Brain microvascular endothelial cell (primary cell): ENCODE measurements around the gene ERC2.

Experiments
- DNase-seq: peaks from one replicate; pipeline ENCODE4 v3.0.0-alpha.2; 2020
- H3K27ac ChIP-seq: fragments of 250-450 bp; sonication (Bioruptor Pico); 2 replicates; pipeline ENCODE4 v1.5.1; 2020; ENCODE audit warnings: mild to moderate bottlenecking, moderate library complexity
- H3K27me3 ChIP-seq: fragments of 250-450 bp; sonication (Bioruptor Pico); replicated peaks from 2 replicates; pipeline ENCODE4 v1.5.1; 2020; ENCODE audit warnings: mild to moderate bottlenecking
- H3K36me3 ChIP-seq: fragments of 250-450 bp; sonication (Bioruptor Pico); replicated peaks from 2 replicates; pipeline ENCODE4 v1.5.1; 2020; ENCODE audit warnings: mild to moderate bottlenecking
- H3K4me3 ChIP-seq: 2 replicates; pipeline ENCODE4 v1.5.1; 2011; ENCODE audit warnings: low read depth, mild to moderate bottlenecking, control low read depth, low read length, moderate library complexity
- CTCF ChIP-seq: IDR thresholded peaks from 2 replicates; pipeline ENCODE4 v1.5.1; 2011; ENCODE audit warnings: low read depth, mild to moderate bottlenecking, moderate library complexity, low read length, control low read depth, inconsistent platforms; ENCODE audit errors: missing control alignments
- in situ Hi-C: cut with HindIII; loops from 2 replicates; pipeline ENCODE4 v1.10.0; 2017; ENCODE audit warnings: low sequenced_read_pairs, low pct_ligation_motif_present

ERC2 gene

GRCh38 chr3:55630921-55631299 lies 837.4 kb downstream of the ERC2 start:
- in situ Hi-C loops, result no loop called here
- no peak for TF ChIP-seq CTCF

DNA sequence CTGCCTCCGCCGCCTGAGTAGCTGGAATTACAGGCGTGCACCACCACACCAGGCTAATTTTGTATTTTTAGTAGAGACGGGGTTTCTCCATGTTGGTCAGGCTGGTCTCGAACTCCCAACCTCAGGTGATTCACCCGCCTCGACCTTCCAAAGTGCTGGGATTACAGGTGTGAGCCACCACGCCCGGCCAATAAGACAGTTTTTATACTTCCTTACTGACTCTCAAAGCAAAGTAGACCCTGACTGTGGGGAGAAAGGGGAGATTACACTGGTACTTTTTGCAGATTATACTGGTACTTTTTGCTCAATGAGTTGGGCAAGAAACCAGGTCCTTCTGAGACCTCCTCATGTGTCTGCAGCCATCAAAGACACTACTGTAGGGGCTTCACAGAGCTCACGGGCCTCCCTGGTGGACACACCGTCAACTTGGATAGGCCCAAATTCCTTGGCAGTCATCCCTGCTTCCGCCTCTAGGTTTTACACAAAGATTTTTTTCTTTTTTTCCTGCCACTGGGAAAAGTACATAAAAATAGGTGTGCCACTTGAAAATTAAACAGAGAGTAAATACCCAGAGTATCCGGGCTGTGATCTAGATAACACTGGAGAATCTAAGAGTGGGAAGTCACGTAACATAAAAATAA lies 837.9 kb downstream of the ERC2 start:
- no peaks in the 10 kb centered on the region for H3K27me3 ChIP-seq
- no peak overlapping the region for H3K4me3 ChIP-seq
- in situ Hi-C loops, result no loop called here
- H3K36me3 ChIP-seq, result no peaks in the 10 kb centered on the region
- no peak overlapping the region for H3K27ac ChIP-seq
- no peak for TF ChIP-seq CTCF
- DNase-seq, result no peak

More at GRCh38 chr3:55630921-55631299, 837.4 kb downstream of the ERC2 start:
- Histone ChIP-seq H3K4me3 (no peak overlapping the region), H3K27ac (no peak overlapping the region), H3K27me3 (no peaks in the 10 kb centered on the region), H3K36me3 (no peaks in the 10 kb centered on the region)
- no peak for DNase-seq

DNA sequence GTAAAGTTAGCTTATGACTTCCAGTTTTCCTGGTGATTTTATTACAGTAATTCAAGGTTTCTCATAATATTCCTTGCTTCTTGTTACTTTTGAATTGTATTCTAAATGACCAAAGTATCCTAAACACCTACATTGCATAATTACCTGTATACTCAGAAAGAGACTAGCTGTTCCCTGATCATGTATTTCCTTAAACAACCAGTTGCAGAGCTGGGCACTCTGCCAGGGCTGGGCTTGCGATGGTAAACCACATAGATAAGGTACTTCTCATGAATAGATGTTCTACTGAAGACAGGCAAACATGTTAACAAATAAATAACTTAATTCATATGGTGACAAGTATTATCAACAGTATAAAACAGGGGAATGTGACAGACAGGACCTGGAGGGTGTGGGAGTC lies 838.8 kb downstream of the ERC2 start:
- in situ Hi-C loops, result no loop called here
- no peak for TF ChIP-seq CTCF

GRCh38 chr3:55626279-55626665 lies 842.0 kb downstream of the ERC2 start:
- peak; percentile 10 for TF ChIP-seq CTCF
- Histone ChIP-seq H3K4me3 (no peak overlapping the region), H3K36me3 (no peaks in the 10 kb centered on the region), H3K27ac (no peak overlapping the region), H3K27me3 (no peaks in the 10 kb centered on the region)
- in situ Hi-C loops, result no loop called here
- DNase-seq, result no peak

More for the DNA sequence above, 838.8 kb downstream of the ERC2 start:
- peak; percentile 40 for DNase-seq
- Histone ChIP-seq H3K27ac (no peak overlapping the region), H3K27me3 (no peaks in the 10 kb centered on the region), H3K4me3 (no peak overlapping the region), H3K36me3 (no peaks in the 10 kb centered on the region)

- peak; percentile 20 for DNase-seq
- no peak overlapping the region for H3K27ac ChIP-seq
- TF ChIP-seq CTCF, result no peak
- in situ Hi-C loops, result no loop called here
- no peaks in the 10 kb centered on the region for H3K27me3 ChIP-seq
- no peaks in the 10 kb centered on the region for H3K36me3 ChIP-seq
- no peak overlapping the region for H3K4me3 ChIP-seq
Observed at GRCh38 chr3:55624238-55624637, 844.0 kb downstream of the ERC2 start.

DNA sequence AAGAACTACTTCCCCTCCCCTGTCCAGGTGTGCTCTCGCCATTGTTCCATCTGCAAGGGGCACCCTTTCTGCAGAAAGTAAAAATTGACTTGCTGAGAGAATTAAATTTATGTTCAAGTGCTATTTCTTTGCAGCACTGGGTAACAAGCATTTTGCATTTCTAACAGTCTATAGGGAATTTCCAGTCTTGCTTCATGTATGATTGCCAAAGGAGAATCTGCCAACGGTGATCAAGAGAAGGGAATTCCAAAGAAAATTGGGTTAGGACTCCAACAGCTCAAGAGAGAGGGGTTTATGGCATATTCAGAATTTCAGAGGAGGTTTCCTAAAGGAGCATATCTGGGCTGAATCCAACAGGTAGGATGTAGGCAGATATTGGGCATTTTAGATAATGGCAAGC lies 844.5 kb downstream of the ERC2 start:
- Histone ChIP-seq H3K27me3 (no peaks in the 10 kb centered on the region), H3K27ac (no peak overlapping the region), H3K4me3 (no peak overlapping the region), H3K36me3 (no peaks in the 10 kb centered on the region)
- no peak for TF ChIP-seq CTCF
- in situ Hi-C loops, result no loop called here
- no peak for DNase-seq
